Omental fat pad (tissue), 4 donors: Measurements from ENCODE around the gene RNF208. TPM values are rescaled to one million over a fixed set of nuclear protein-coding genes. Genes with fewer than 3 reads are reported as not detected.
A peak's percentile ranks its signal among the peaks of the same experiment; 100 is the strongest.

Experiments used
- ATAC-seq: fragments of 150-250 bp; one replicate; pipeline ENCODE4 v1.9.1; 2016; ENCODE audit warnings: mild to moderate bottlenecking, moderate library complexity; ENCODE audit not compliant: low FRiP score
- DNase-seq: peaks from one replicate; pipeline ENCODE4 v3.0.0-alpha.2; 2019; ENCODE audit warnings: low spot score
- total RNA-seq, 4 donors: library from RNA; depleted of rRNA; stranded (reverse); fragments of >200 nt; gene quantifications; one replicate each; pipeline ENCODE4 v1.1.0, GENCODE V29; 2016
- TF ChIP-seq, protein P1 (sequence below), 3 donors: fragments of 450-650 bp; IDR thresholded peaks; one replicate each; pipeline ENCODE4 v1.5.1; 2016 to 2017; ENCODE audit warnings: antibody characterized with exemption in 3 of 3, mild to moderate bottlenecking in 3 of 3, moderate library complexity in 2 of 3

Gene RNF208
- total RNA-seq, 4 donors from 2014 or later: 0.65 to 1.0 (median 0.72) TPM; not detected in 1

DNA sequence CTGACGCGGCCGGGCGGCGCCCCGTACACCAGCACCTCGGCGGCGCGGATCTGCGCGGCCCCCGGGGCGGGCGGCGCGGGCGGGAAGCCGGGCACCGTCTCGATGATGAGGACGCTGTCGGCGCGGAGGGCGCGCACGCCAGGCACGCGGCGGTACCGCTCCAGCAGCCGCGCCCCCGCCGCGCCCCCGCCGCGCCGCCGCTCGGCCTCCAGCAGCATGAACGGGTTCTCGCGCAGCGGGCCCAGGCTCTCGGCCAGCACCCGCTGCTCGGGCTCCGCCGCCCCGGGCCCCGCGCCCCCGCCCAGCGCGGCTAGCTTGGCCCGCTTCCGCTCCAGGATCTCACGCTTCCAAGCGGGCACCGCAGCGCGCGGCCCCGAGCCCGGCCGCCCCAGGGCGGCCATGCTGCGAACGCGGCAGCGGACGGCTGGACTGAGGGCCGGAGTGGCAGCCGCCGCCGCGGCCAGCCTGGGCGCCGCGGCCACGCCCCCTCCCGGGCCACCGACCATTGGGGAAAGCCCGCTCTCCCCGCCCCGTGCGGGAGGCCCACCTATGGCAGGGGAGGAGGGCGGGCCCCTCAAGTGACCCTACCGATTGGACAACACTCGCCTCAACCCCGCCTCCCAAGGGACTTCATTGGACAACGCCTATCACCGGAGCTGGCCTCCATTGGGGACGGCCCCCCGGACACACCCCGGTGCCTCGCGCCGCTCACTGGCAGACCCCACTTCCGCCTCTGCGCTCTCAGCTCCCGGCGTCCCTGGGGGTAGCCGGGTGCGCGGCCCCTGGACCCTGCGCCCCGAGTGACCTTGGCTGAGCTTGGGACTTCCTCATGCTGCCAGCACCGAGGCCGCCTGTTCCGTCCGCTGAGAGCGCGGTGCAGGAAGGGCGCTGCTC is 21.5 kb downstream of the RNF208 start, which contains the start of gene TPRN:
Gene TPRN (minus strand): TSS at position 431 of the 894 bp plus-strand sequence. CDS start 30 bp downstream, at position 401.
- TF ChIP-seq, protein P1, sequence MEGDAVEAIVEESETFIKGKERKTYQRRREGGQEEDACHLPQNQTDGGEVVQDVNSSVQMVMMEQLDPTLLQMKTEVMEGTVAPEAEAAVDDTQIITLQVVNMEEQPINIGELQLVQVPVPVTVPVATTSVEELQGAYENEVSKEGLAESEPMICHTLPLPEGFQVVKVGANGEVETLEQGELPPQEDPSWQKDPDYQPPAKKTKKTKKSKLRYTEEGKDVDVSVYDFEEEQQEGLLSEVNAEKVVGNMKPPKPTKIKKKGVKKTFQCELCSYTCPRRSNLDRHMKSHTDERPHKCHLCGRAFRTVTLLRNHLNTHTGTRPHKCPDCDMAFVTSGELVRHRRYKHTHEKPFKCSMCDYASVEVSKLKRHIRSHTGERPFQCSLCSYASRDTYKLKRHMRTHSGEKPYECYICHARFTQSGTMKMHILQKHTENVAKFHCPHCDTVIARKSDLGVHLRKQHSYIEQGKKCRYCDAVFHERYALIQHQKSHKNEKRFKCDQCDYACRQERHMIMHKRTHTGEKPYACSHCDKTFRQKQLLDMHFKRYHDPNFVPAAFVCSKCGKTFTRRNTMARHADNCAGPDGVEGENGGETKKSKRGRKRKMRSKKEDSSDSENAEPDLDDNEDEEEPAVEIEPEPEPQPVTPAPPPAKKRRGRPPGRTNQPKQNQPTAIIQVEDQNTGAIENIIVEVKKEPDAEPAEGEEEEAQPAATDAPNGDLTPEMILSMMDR (IDR thresholded peaks at IDR 0.05): no peak
- peak; percentile 94 for DNase-seq
- ATAC-seq: peak; percentile 99

DNA sequence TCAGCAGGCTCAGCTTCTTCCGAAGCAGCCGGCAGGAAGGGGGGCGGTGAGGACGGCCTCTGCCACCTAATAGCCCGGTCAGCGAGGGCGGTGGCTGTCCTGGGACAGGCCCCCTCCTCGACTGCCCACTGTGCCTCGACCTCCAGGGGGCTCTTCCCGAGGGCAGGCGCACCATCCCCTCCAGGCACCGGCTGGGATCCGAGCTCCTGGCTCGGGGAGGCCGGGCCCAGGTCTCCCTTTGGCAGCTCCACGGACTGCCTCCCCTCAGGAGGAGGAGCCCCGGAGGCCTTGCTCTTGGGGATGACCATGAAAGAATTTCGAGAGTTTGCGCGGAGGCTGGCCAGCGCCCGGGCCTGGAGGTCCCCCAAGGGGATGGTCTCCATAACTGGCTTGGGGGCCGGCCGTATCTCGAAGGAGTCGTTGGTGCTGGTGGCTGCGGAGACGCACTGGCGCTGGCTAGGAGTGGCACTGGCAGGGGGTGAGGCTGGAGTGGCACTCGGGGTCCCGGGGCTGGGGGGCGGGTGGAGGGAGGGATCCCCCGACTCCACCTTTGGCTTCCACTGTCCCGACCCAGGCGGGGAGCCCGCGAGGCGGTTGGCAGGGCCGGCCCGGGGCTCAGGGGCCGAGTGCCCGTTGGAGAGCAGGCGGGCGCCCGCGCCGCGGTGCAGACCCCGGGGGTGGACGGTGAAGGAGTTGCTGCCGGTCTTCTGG is 22.5 kb downstream of the RNF208 start:
- DNase-seq: no peak
- no peak for ATAC-seq
- TF ChIP-seq, protein P1 (IDR thresholded peaks at IDR 0.05): no peak

DNA sequence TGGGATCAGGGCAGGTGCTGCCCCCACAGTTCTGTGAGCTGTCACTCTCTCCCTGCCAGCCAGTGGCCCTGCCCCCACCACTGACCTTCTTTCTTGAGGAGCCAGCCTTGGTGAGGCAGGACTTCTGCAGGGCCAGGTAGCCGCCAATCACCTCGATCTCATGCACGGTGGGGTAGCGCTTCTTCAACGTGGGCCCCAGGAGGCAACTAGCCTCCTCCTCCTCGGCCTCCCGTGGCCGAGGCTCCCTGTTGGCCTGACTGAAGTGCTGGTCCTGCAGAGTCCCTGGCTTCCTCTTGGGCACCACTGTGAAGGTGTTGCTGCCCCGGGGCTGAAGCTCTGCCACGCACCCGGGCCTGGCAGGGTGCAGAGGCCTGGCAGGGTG is 23.1 kb downstream of the RNF208 start:
- no peak for DNase-seq
- TF ChIP-seq, protein P1 (IDR thresholded peaks at IDR 0.05): no peak
- ATAC-seq: no peak

DNA sequence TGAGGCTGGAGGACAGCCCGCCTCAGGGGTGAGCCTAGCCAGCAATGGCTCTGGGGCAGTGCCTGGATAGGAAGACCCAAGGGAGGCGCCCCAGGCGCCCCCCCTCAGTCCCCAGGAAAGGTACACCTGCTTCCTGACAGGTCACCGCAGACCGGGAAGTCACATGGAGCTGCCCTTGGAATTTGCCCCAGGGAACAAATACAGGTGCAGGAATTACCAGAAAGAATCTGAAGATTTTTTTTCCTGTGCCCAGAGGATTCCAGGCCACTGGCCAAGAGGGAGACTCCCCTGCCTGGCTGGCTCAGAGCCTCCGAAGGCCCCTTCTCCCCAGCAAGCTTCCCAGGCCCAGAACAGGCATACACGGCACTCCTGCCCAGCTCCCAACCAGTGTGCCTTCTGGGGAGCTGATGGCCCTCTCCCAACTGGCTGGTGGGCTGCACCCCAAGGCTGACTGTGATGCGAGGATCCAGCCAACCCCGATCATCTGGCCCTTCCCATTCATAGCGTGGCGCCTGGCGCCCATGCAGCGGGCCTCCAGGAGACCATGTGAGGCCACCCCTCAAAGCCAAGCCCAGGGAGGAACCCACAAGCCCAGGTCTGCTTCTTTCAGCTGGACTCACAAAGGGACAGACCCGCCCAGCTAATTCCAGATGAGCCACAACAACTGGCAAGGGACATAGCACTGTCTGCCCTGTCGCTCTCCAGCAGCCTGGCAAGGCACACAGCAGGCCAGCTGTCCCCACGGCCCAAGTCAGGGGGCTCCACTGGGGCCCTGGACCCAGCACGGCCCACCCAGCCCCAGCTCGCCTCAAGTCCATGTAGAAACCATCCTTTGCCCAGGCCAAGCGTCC is 23.8 kb downstream of the RNF208 start:
- ATAC-seq (no peak), DNase-seq (no peak)
- TF ChIP-seq, protein P1 (IDR thresholded peaks at IDR 0.05): no peak

DNA sequence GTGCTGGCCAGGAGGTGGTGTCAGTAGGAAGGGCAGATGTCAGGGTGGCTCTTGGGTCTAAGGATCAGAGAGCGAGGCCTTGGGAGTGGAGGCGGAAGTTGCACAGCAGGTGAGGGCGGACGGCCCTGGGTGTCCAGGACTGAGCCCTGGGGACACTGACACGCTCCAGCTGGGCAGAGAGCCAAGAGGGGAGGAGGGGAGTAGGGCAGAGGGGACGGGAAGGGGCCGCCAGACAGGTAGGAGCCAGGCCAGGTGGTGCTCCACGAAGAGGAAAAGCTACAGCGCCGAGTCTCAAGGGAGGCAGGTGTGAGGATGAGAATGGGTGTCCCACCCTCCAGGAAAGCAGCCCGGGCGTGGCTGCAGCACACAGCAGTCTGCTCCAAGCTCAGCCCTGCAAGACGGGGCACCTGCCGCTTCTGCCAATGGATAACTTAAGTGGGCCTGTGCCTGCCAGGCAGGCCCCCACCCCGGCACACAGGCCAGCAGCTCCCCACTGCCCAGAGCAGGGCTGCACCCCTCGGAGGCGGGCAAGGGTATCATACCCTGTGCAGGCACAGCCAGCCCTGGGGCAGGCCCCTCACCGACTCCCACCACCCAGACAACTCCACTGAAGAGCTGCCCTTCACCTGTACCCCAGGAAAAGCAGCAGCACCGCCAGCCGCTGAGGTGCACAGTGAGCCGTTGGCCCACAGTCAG is 26.4 kb downstream of the RNF208 start:
- TF ChIP-seq, protein P1 (IDR thresholded peaks at IDR 0.05): no peak

DNA sequence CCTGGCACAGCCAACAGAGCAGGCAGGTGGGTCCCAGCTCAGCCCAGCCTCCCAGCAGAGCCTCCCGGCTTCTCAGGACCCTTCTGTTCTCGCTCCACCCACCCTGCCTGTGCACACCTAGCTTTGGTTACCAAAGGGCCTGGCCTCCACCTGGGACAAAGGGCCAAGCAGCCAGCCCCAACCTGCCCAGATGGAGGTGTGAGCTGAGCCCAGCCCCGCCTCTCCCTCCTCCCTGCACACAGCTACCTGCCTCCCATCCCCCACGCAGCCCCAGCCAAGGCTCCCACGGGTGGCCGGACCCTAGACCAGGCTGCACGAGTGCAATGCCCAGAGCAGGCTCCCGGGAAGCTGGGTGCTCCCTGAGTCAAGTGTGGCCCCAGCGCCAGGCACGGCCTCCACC is 27.1 kb downstream of the RNF208 start:
- no peak for DNase-seq
- no peak for ATAC-seq

More for the DNA sequence above, 26.4 kb downstream of the RNF208 start:
- ATAC-seq: no peak
- no peak for DNase-seq

More for the DNA sequence above, 27.1 kb downstream of the RNF208 start:
- TF ChIP-seq, protein P1 (IDR thresholded peaks at IDR 0.05): no peak
